GM23338 (cell line): ENCODE data around the gene RBM38. TPM values are rescaled to one million over a fixed set of nuclear protein-coding genes. Genes with fewer than 3 reads are reported as not detected.

Experiments used
- ATAC-seq: fragments of 200-7000 bp; cut with Tn5 transposase; 3 replicates; pipeline ENCODE4 v1.9.1; 2020
- DNase-seq: peaks from one replicate; pipeline ENCODE4 v3.0.0-alpha.2; 2015; ENCODE audit warnings: low spot score
- H2AFZ ChIP-seq: fragments of 200-600 bp; sonication (generic); 2 replicates; pipeline ENCODE4 v1.8.0; 2016; ENCODE audit warnings: antibody characterized with exemption, mild to moderate bottlenecking, moderate library complexity
- H3F3A ChIP-seq: fragments of 200-600 bp; sonication (generic); replicated peaks from 2 replicates; pipeline ENCODE4 v1.8.0; 2017; ENCODE audit warnings: antibody characterized with exemption, mixed run types, low read depth
- H3K27ac ChIP-seq: fragments of 200-600 bp; sonication (generic); 2 replicates; pipeline ENCODE4 v1.6.1; 2016; ENCODE audit warnings: low read depth
- H3K27me3 ChIP-seq: fragments of 200-600 bp; sonication (generic); 2 replicates; pipeline ENCODE4 v1.8.0; 2016; ENCODE audit warnings: mild to moderate bottlenecking, mixed run types, moderate library complexity; ENCODE audit not compliant: insufficient read depth
- H3K36me3 ChIP-seq: fragments of 200-600 bp; sonication (generic); 2 replicates; pipeline ENCODE4 v1.8.0; 2016; ENCODE audit warnings: mild to moderate bottlenecking; ENCODE audit not compliant: insufficient read depth
- H3K4me1 ChIP-seq: fragments of 200-600 bp; sonication (generic); 2 replicates; pipeline ENCODE4 v1.8.0; 2016; ENCODE audit warnings: mild to moderate bottlenecking, moderate library complexity; ENCODE audit not compliant: insufficient read depth
- H3K4me2 ChIP-seq: fragments of 200-600 bp; sonication (generic); 2 replicates; pipeline ENCODE4 v1.7.1; 2017; ENCODE audit warnings: mixed run types
- H3K4me3 ChIP-seq: fragments of 200-600 bp; sonication (generic); 2 replicates; pipeline ENCODE4 v1.6.1; 2016; ENCODE audit warnings: mixed run types
- H3K79me2 ChIP-seq: fragments of 200-600 bp; sonication (generic); replicated peaks from 2 replicates; pipeline ENCODE4 v1.8.0; 2017; ENCODE audit warnings: mild to moderate bottlenecking; ENCODE audit not compliant: insufficient read depth
- H3K9me2 ChIP-seq: fragments of 200-600 bp; sonication (generic); 2 replicates; pipeline ENCODE4 v1.8.0; 2017; ENCODE audit not compliant: insufficient read depth
- H4K20me1 ChIP-seq: fragments of 200-600 bp; sonication (generic); replicated peaks from 2 replicates; pipeline ENCODE4 v1.8.0; 2017; ENCODE audit warnings: mild to moderate bottlenecking; ENCODE audit not compliant: insufficient read depth
- H3K27ac Mint-ChIP-seq: 2 replicates; pipeline ENCODE4 v1.8.0; 2020; ENCODE audit warnings: inconsistent platforms, mild to moderate bottlenecking, moderate library complexity, mixed read lengths
- H3K27me3 Mint-ChIP-seq: 3 replicates; pipeline ENCODE4 v1.8.0; 2022; ENCODE audit warnings: low read depth, mild to moderate bottlenecking, moderate library complexity, mixed read lengths, inconsistent platforms; ENCODE audit not compliant: insufficient read depth, poor library complexity
- H3K36me3 Mint-ChIP-seq: 3 replicates; pipeline ENCODE4 v1.8.0; 2021; ENCODE audit warnings: low read depth, mild to moderate bottlenecking, inconsistent platforms, moderate library complexity, mixed read lengths
- H3K4me1 Mint-ChIP-seq: 3 replicates; pipeline ENCODE4 v1.8.0; 2020; ENCODE audit warnings: mild to moderate bottlenecking, inconsistent platforms, mixed read lengths
- H3K4me3 Mint-ChIP-seq: 3 replicates; pipeline ENCODE4 v1.8.0; 2021; ENCODE audit warnings: moderate library complexity, mild to moderate bottlenecking, inconsistent platforms, mixed read lengths
- H3K9me3 Mint-ChIP-seq: 3 replicates; pipeline ENCODE4 v1.8.0; 2020; ENCODE audit warnings: moderate library complexity, mild to moderate bottlenecking, inconsistent platforms, mixed read lengths
- POLR2AphosphoS5 ChIP-seq: IDR thresholded peaks from 2 replicates; pipeline ENCODE4 v1.6.1; 2016; ENCODE audit warnings: antibody characterized with exemption, low read depth
- ZNF462 ChIP-seq: fragments of 250-450 bp; sonication (Bioruptor Pico); IDR thresholded peaks from 2 replicates; pipeline ENCODE4 v1.5.0; 2020; ENCODE audit warnings: mild to moderate bottlenecking, moderate library complexity
- long read RNA-seq: library from polyadenylated mRNA; unstranded; transcript quantifications from one replicate; pipeline ENCODE4 v2.0.0, GENCODE V29; 2020; ENCODE audit not compliant: unreplicated experiment
- polyA plus RNA-seq: library from polyadenylated mRNA; unstranded; fragments of >200 nt; fragmentation: Nextera tagmentation; extraction: Ambion mirVana; gene quantifications from 2 replicates; pipeline ENCODE4 v1.2.1, GENCODE V29; 2016
- total RNA-seq: library from RNA; depleted of rRNA; stranded (reverse); fragments of >200 nt; shearing (Covaris generic); gene quantifications from 2 replicates; pipeline ENCODE4 v1.2.3, GENCODE V29; 2014; rRNA removed
- TF ChIP-seq, protein P1 (sequence below): IDR thresholded peaks from 2 replicates; pipeline ENCODE4 v1.6.1; 2016; ENCODE audit warnings: antibody characterized with exemption

The RBM38 gene
- total RNA-seq (77.6 and 80.5 TPM in 2 replicates), polyA plus RNA-seq (22.9 and 32.6 TPM in 2 replicates)
- long read RNA-seq, partial matches to known transcripts: 1 of 6 reads
- long read RNA-seq, other reads (novel, unspliced or antisense): 3 of 6 reads

DNA sequence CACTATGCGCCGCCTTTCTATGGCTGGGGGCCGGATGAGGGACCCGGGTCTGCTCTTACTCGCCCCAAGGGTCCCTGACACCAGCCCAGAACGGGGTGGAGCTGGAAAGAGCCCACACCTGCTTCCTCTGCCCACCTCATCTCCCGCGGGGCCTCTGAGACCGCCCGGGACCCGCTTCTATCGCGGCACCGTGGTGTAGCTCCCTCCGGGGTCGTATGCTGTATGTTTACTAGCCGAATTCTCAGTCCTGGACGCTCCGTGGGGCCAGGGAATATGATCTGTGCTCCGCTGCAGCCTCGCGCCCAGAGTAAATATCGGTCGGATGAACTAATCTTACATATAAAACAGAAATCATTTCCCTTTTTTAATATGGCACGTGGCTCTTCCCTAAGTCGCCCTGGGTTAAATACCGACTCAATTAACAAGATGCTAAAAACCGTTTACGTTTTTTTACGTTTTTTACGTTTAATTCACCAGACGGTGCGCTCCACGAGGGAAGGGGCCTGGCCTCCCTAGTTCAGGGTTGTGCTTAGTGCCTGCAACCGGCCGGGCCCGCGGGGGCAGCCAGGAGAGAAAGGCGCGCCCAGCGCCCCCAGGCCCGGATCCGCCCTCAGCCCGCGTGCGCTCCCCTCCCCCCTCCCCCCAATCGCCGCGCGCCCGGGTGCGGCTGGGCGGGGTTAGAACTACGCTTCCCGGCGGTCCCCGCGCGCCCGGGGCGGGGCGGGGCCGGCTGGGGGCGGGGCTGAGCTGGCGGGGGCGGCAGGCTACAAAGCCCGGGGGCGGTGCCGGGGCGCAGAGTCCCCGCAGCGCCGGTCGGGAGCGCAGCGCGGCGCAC lies at the start of gene RBM38:
RBM38 (plus strand) TSS at position 793 of the 835 bp plus-strand sequence. CDS start 186 bp downstream, outside the sequence.
- Mint-ChIP-seq H3K4me3 (peak within 1 kb of the TSS; percentile 92), H3K9me3 (no peaks in the 10 kb centered on the region), H3K27me3 (peaks cover 13% of the 10 kb centered on the region), H3K27ac (peak within 1 kb of the TSS; percentile 87), H3K4me1 (peaks cover 35% of the 10 kb centered on the region), H3K36me3 (peaks cover 28% of the 10 kb centered on the region)
- peaks cover 38% of the 10 kb centered on the region for H3K79me2 ChIP-seq
- no peaks in the 10 kb centered on the region for H3F3A ChIP-seq
- peaks cover 2% of the 10 kb centered on the region; the same call in 1 of the 2 replicates for H3K4me1 ChIP-seq
- peak within 1 kb of the TSS; percentile 74 for H3K4me3 ChIP-seq
- H4K20me1 ChIP-seq: peaks cover 23% of the 10 kb centered on the region; the same call in 1 of the 2 replicates
- H3K4me2 ChIP-seq: peak within 1 kb of the TSS; percentile 91
- ATAC-seq: peak; percentile 28
- DNase-seq: peak; percentile 81
- TF ChIP-seq POLR2AphosphoS5: peak; percentile 68
- TF ChIP-seq ZNF462 (CRISPR knock-in tag): no peak
- TF ChIP-seq, protein P1, sequence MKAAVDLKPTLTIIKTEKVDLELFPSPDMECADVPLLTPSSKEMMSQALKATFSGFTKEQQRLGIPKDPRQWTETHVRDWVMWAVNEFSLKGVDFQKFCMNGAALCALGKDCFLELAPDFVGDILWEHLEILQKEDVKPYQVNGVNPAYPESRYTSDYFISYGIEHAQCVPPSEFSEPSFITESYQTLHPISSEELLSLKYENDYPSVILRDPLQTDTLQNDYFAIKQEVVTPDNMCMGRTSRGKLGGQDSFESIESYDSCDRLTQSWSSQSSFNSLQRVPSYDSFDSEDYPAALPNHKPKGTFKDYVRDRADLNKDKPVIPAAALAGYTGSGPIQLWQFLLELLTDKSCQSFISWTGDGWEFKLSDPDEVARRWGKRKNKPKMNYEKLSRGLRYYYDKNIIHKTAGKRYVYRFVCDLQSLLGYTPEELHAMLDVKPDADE: 0 out of 2 replicates have a peak, but pooled peaks have one; percentile 34
- H3K27me3 ChIP-seq: no peaks in the 10 kb centered on the region; the same call in 1 of the 2 replicates
- H3K27ac ChIP-seq: peak within 1 kb of the TSS; percentile 88
- H3K36me3 ChIP-seq: peaks cover 5% of the 10 kb centered on the region; the same call in 1 of the 2 replicates
- no peaks in the 10 kb centered on the region for H3K9me2 ChIP-seq
- H2AFZ ChIP-seq: peak within 1 kb of the TSS; percentile 86
